SK-N-SH (cell line): ENCODE measurements around the gene EFCAB8. TPM values are rescaled to one million over a fixed set of nuclear protein-coding genes. Genes with fewer than 3 reads are reported as not detected.

Source experiments
- CTCF ChIA-PET: fragments of 300-600, 350-600 bp; formaldehyde crosslinking; extraction: SDS; loops from one replicate; lab custom pipeline; 2021; lab: Yijun Ruan, JAX
- POLR2A ChIA-PET: fragments of 350-600 bp; sonication (Branson Sonifier 250); formaldehyde crosslinking; extraction: SDS; loops from one replicate; lab custom pipeline; 2020; ENCODE audit warnings: antibody characterized with exemption, inconsistent platforms; lab: Yijun Ruan, JAX
- DNase-seq: peaks from one replicate; pipeline ENCODE4 v3.0.0; 2012
- H2AFZ ChIP-seq: fragments of 200-600 bp; sonication (generic); 2 replicates; pipeline ENCODE4 v1.8.1; 2016; ENCODE audit warnings: antibody characterized with exemption, mild to moderate bottlenecking, low read depth
- H3F3A ChIP-seq: fragments of 200-600 bp; sonication (generic); replicated peaks from 2 replicates; pipeline ENCODE3; 2016; ENCODE audit warnings: antibody characterized with exemption, mild to moderate bottlenecking; ENCODE audit not compliant: insufficient read depth
- H3K27ac ChIP-seq, 2 experiments: fragments of 200-500 bp in 1 of 2; fragments of 200-600 bp in 1 of 2; sonication (Bioruptor generic) in 1 of 2; sonication (generic), shearing (Covaris generic) in 1 of 2; 2 replicates each; pipeline versions ENCODE4 v1.5.1 to v1.6.1; 2014 to 2016; ENCODE audit warnings: low read depth in 2 of 2, inconsistent platforms in 1 of 2, low read length in 1 of 2, mild to moderate bottlenecking in 1 of 2, mixed read lengths in 1 of 2
- H3K27me3 ChIP-seq: fragments of 200-600 bp; sonication (generic), shearing (Covaris generic); 2 replicates; pipeline ENCODE4 v1.6.1; 2016; ENCODE audit warnings: mixed run types; ENCODE audit not compliant: insufficient read depth
- H3K36me3 ChIP-seq, 2 experiments: fragments of 200-500 bp in 1 of 2; fragments of 200-600 bp in 1 of 2; sonication (Bioruptor generic) in 1 of 2; sonication (generic) in 1 of 2; replicated peaks in 1 of 2; 2 replicates each; pipeline versions ENCODE3 to v1.5.1; 2014 to 2016; ENCODE audit warnings: low read length in 1 of 2, mild to moderate bottlenecking in 1 of 2; ENCODE audit not compliant: insufficient read depth in 2 of 2, control insufficient read depth in 1 of 2
- H3K4me1 ChIP-seq, 2 experiments: fragments of 200-500 bp in 1 of 2; fragments of 200-600 bp in 1 of 2; sonication (Bioruptor generic) in 1 of 2; sonication (generic), shearing (Covaris generic) in 1 of 2; 2 replicates each; pipeline versions ENCODE4 v1.5.1 to v1.6.1; 2014 to 2016; ENCODE audit warnings: low read depth in 1 of 2, low read length in 1 of 2, mixed run types in 1 of 2; ENCODE audit not compliant: insufficient read depth in 2 of 2, control insufficient read depth in 1 of 2
- H3K4me2 ChIP-seq: fragments of 200-600 bp; sonication (generic), shearing (Covaris generic); 2 replicates; pipeline ENCODE4 v1.6.1; 2017; ENCODE audit warnings: mixed run types
- H3K4me3 ChIP-seq, 2 experiments: fragments of 200-500 bp in 1 of 2; fragments of 200-600 bp in 1 of 2; sonication (Bioruptor generic) in 1 of 2; sonication (generic), shearing (Covaris generic) in 1 of 2; 2 replicates each; pipeline versions ENCODE4 v1.5.1 to v1.8.1; 2014 to 2016; ENCODE audit warnings: low read depth in 2 of 2, inconsistent platforms in 1 of 2, low read length in 1 of 2, mild to moderate bottlenecking in 1 of 2, mixed read lengths in 1 of 2, moderate library complexity in 1 of 2
- H3K79me2 ChIP-seq: fragments of 200-600 bp; sonication (generic); 2 replicates; pipeline ENCODE4 v1.8.1; 2017; ENCODE audit warnings: mild to moderate bottlenecking; ENCODE audit not compliant: insufficient read depth
- H3K9ac ChIP-seq: fragments of 200-600 bp; sonication (generic); 2 replicates; pipeline ENCODE4 v1.6.1; 2017; ENCODE audit warnings: mixed run types
- H3K9me2 ChIP-seq: fragments of 200-600 bp; sonication (generic); 2 replicates; pipeline ENCODE4 v1.6.1; 2017; ENCODE audit warnings: mixed run types
- H3K9me3 ChIP-seq: fragments of 200-600 bp; sonication (generic); 2 replicates; pipeline ENCODE4 v1.6.1; 2017; ENCODE audit warnings: mixed run types, mild to moderate bottlenecking, moderate library complexity
- H4K20me1 ChIP-seq: fragments of 200-600 bp; sonication (generic); 2 replicates; pipeline ENCODE4 v1.6.1; 2017; ENCODE audit warnings: mild to moderate bottlenecking, mixed run types; ENCODE audit not compliant: insufficient read depth
- ELF1 ChIP-seq: IDR thresholded peaks from 2 replicates; pipeline ENCODE4 v1.4.0; 2012
- EZH2phosphoT487 ChIP-seq: fragments of 200-600 bp; sonication (generic); IDR thresholded peaks from 2 replicates; pipeline ENCODE4 v1.6.1; 2017; ENCODE audit warnings: low read depth, mixed run types, mild to moderate bottlenecking, antibody characterized with exemption, moderate library complexity, borderline replicate concordance
- FOXM1 ChIP-seq: IDR thresholded peaks from 2 replicates; pipeline ENCODE4 v1.4.0; 2012; ENCODE audit warnings: low read depth, mild to moderate bottlenecking
- GABPA ChIP-seq: IDR thresholded peaks from 2 replicates; pipeline ENCODE4 v1.4.0; 2012; ENCODE audit warnings: low read depth, mild to moderate bottlenecking
- GATA2 ChIP-seq: sonication (generic); formaldehyde crosslinking; IDR thresholded peaks from 2 replicates; pipeline ENCODE4 v1.5.0; 2020; ENCODE audit warnings: mild to moderate bottlenecking, missing genetic modification reagents
- JUND ChIP-seq: IDR thresholded peaks from 2 replicates; pipeline ENCODE4 v1.4.0; 2012
- MXI1 ChIP-seq: IDR thresholded peaks from 2 replicates; pipeline ENCODE4 v1.6.1; 2012; ENCODE audit warnings: mild to moderate bottlenecking, low read depth, low read length, improper control_type of control experiment
- NFIC ChIP-seq: IDR thresholded peaks from 2 replicates; pipeline ENCODE4 v1.4.0; 2012; ENCODE audit warnings: borderline replicate concordance
- RAD21 ChIP-seq: IDR thresholded peaks from 2 replicates; pipeline ENCODE4 v1.6.1; 2012; ENCODE audit warnings: mild to moderate bottlenecking, low read length
- RCOR1 ChIP-seq: fragments of 150-350 bp; IDR thresholded peaks from 2 replicates; pipeline ENCODE4 v1.6.1; 2017; ENCODE audit warnings: antibody characterized with exemption, low read length
- RFX5 ChIP-seq: IDR thresholded peaks from 2 replicates; pipeline ENCODE4 v1.6.1; 2012; ENCODE audit warnings: mild to moderate bottlenecking, improper control_type of control experiment, low read length
- SMC3 ChIP-seq: IDR thresholded peaks from 2 replicates; pipeline ENCODE4 v1.6.1; 2012; ENCODE audit warnings: low read depth, low read length, improper control_type of control experiment
- TCF12 ChIP-seq: IDR thresholded peaks from 2 replicates; pipeline ENCODE4 v1.4.0; 2012
- TEAD4 ChIP-seq: IDR thresholded peaks from 2 replicates; pipeline ENCODE4 v1.4.0; 2012; ENCODE audit warnings: mild to moderate bottlenecking, borderline replicate concordance; ENCODE audit not compliant: insufficient read depth
- USF1 ChIP-seq: IDR thresholded peaks from 2 replicates; pipeline ENCODE4 v1.4.0; 2012; ENCODE audit warnings: low read depth, borderline replicate concordance
- USF2 ChIP-seq: fragments of 150-350 bp; IDR thresholded peaks from 2 replicates; pipeline ENCODE4 v1.6.1; 2017; ENCODE audit warnings: antibody characterized with exemption, low read length, low read depth, borderline replicate concordance
- ZBTB33 ChIP-seq: IDR thresholded peaks from 2 replicates; pipeline ENCODE4 v1.4.0; 2012; ENCODE audit warnings: low read depth, borderline replicate concordance
- WGBS: methylation state at CpG from one replicate; pipeline ENCODE4 v1.1.6; 2017; ENCODE audit warnings: low lambda C conversion rate; 5-methylcytosine and 5-hydroxymethylcytosine counted together
- polyA plus RNA-seq, 3 experiments: library from polyadenylated mRNA; depleted of rRNA; stranded (reverse); fragments of >200 nt; gene quantifications; 2 replicates each; pipeline ENCODE4 v1.2.3, GENCODE V29; 2012
- TF ChIP-seq, protein P1 (sequence below): IDR thresholded peaks from 2 replicates; pipeline ENCODE4; 2012
- TF ChIP-seq, protein P2 (sequence below): IDR thresholded peaks from 2 replicates; pipeline ENCODE4 v1.4.0; 2012; ENCODE audit warnings: low read depth

Gene EFCAB8
- polyA plus RNA-seq, 1 of the 3 experiments (the other 2 are of a cell fraction): not detected

GRCh38 chr20:32920066-32920465, 61.3 kb downstream of the EFCAB8 start:
- Histone ChIP-seq H3F3A (no peaks in the 10 kb centered on the region), H3K27me3 (peaks cover 31% of the 10 kb centered on the region; the same call in 1 of the 2 replicates), H3K4me1 (no peaks in the 10 kb centered on the region), H3K9ac (no peak overlapping the region), H3K27ac (no peak overlapping the region), H3K79me2 (no peaks in the 10 kb centered on the region), H3K4me3 (no peak overlapping the region), H4K20me1 (no peaks in the 10 kb centered on the region), H3K36me3 (no peaks in the 10 kb centered on the region), H3K9me2 (no peaks in the 10 kb centered on the region), H3K9me3 (0 out of 2 replicates have a peak, but pooled peaks cover 10% of the 10 kb centered on the region), H3K4me2 (no peak overlapping the region), H2AFZ (no peak overlapping the region)
- WGBS: 12% methylated on average over 12 of the region's 12 CpGs
- TF ChIP-seq USF2 (no peak), USF1 (no peak), GATA2 (CRISPR knock-in tag) (no peak), RFX5 (no peak)
- TF ChIP-seq, protein P1, sequence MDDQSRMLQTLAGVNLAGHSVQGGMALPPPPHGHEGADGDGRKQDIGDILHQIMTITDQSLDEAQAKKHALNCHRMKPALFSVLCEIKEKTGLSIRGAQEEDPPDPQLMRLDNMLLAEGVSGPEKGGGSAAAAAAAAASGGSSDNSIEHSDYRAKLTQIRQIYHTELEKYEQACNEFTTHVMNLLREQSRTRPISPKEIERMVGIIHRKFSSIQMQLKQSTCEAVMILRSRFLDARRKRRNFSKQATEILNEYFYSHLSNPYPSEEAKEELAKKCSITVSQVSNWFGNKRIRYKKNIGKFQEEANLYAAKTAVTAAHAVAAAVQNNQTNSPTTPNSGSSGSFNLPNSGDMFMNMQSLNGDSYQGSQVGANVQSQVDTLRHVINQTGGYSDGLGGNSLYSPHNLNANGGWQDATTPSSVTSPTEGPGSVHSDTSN: no peak
- DNase-seq: peak; percentile 4
- POLR2A ChIA-PET: no interaction called here
- CTCF ChIA-PET: no interaction called here

- Histone ChIP-seq H3K27ac (no peak overlapping the region), H3K27me3 (peaks cover 37% of the 10 kb centered on the region; the same call in 1 of the 2 replicates), H3K9me3 (0 out of 2 replicates have a peak, but pooled peaks cover 4% of the 10 kb centered on the region), H3F3A (no peaks in the 10 kb centered on the region), H3K36me3 (no peaks in the 10 kb centered on the region), H3K4me1 (no peaks in the 10 kb centered on the region), H3K79me2 (no peaks in the 10 kb centered on the region), H3K9me2 (no peaks in the 10 kb centered on the region), H3K9ac (no peak overlapping the region), H3K4me2 (no peak overlapping the region), H2AFZ (no peak overlapping the region), H3K4me3 (no peak overlapping the region), H4K20me1 (no peaks in the 10 kb centered on the region)
- POLR2A ChIA-PET: interaction anchor here (0.6 kb wide), 1 partner anchor 852 kb away, joined by 4 read pairs; no protein-coding TSS in a partner anchor
- WGBS: 7% methylated on average over 6 of the region's 6 CpGs
- CTCF ChIA-PET: no interaction called here
- DNase-seq: no peak
- TF ChIP-seq USF1: no peak
- TF ChIP-seq RAD21: no peak
- TF ChIP-seq, protein P1: no peak
- TF ChIP-seq TEAD4: no peak
- no peak for TF ChIP-seq EZH2phosphoT487
- no peak for TF ChIP-seq MXI1
- no peak for TF ChIP-seq NFIC
- TF ChIP-seq JUND: no peak
- no peak for TF ChIP-seq FOXM1
- TF ChIP-seq GABPA: no peak
- TF ChIP-seq, protein P2, sequence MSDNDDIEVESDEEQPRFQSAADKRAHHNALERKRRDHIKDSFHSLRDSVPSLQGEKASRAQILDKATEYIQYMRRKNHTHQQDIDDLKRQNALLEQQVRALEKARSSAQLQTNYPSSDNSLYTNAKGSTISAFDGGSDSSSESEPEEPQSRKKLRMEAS: no peak
- TF ChIP-seq RCOR1: no peak
- no peak for TF ChIP-seq SMC3
- TF ChIP-seq ZBTB33: no peak
- TF ChIP-seq TCF12: no peak
- TF ChIP-seq ELF1: no peak
These were observed 62.0 kb downstream of the EFCAB8 start for GRCh38 chr20:32920530-32921298.
